ENCODE measurements around the gene PDYN. TPM values are rescaled to one million over a fixed set of nuclear protein-coding genes. Genes with fewer than 3 reads are reported as not detected.

The PDYN gene
- total RNA-seq, 1 donor from 2014 or later, result not detected

- ATAC-seq (peak; percentile 27), DNase-seq (ENCODE audit: low spot score) (peak; percentile 71)
- intact Hi-C loops (cut with DNase I), result no loop called here
These were observed 52.6 kb downstream of the PDYN start for GRCh38 chr20:1941226-1941625.

- ATAC-seq, result no peak
- intact Hi-C loops (cut with DNase I), result no loop called here
- DNase-seq (ENCODE audit: low spot score), result no peak
These were observed 53.3 kb downstream of the PDYN start for GRCh38 chr20:1940581-1940980.

GRCh38 chr20:1939270-1939595, 54.6 kb downstream of the PDYN start:
- ATAC-seq, result no peak
- intact Hi-C loops (cut with DNase I), result no loop called here
- DNase-seq (ENCODE audit: low spot score), result no peak

- no peak for DNase-seq (ENCODE audit: low spot score)
- intact Hi-C loops (cut with DNase I), result no loop called here
- no peak for ATAC-seq
These were observed 55.2 kb downstream of the PDYN start for GRCh38 chr20:1938464-1939269.

GRCh38 chr20:1937316-1937976, 56.4 kb downstream of the PDYN start:
- DNase-seq (ENCODE audit: low spot score) (no peak), ATAC-seq (no peak)
- intact Hi-C loops (cut with DNase I), result no loop called here

- DNase-seq (ENCODE audit: low spot score), result no peak
- ATAC-seq, result peak; percentile 11
- intact Hi-C loops (cut with DNase I), result no loop called here
These were observed 58.0 kb downstream of the PDYN start for GRCh38 chr20:1935696-1936366.

GRCh38 chr20:1934721-1935573, 58.9 kb downstream of the PDYN start:
- ATAC-seq, result peak; percentile 84
- intact Hi-C loops (cut with DNase I), result no loop called here

GRCh38 chr20:1934156-1934555, 59.7 kb downstream of the PDYN start:
- ATAC-seq (peak; percentile 74), DNase-seq (ENCODE audit: low spot score) (no peak)
- intact Hi-C loops (cut with DNase I), result no loop called here

More at GRCh38 chr20:1934721-1935573, 58.9 kb downstream of the PDYN start:
- DNase-seq (ENCODE audit: low spot score), result peak; percentile 75

GRCh38 chr20:1933465-1933870, 60.4 kb downstream of the PDYN start:
- intact Hi-C loops (cut with DNase I), result no loop called here
- ATAC-seq, result peak; percentile 63
- no peak for DNase-seq (ENCODE audit: low spot score)

- intact Hi-C loops (cut with DNase I), result no loop called here
- DNase-seq (ENCODE audit: low spot score) (no peak), ATAC-seq (no peak)
These were observed 60.9 kb downstream of the PDYN start for GRCh38 chr20:1932971-1933370.

GRCh38 chr20:1931830-1932229, 62.0 kb downstream of the PDYN start:
- intact Hi-C loops (cut with DNase I), result no loop called here
- ATAC-seq, result no peak
- no peak for DNase-seq (ENCODE audit: low spot score)

- ATAC-seq (no peak), DNase-seq (ENCODE audit: low spot score) (no peak)
- intact Hi-C loops (cut with DNase I), result no loop called here
These were observed 63.7 kb downstream of the PDYN start for GRCh38 chr20:1930165-1930564.

- no peak for DNase-seq (ENCODE audit: low spot score)
These were observed 64.4 kb downstream of the PDYN start for GRCh38 chr20:1929460-1929859.

GRCh38 chr20:1928782-1929181, 65.1 kb downstream of the PDYN start:
- ATAC-seq, result no peak
- intact Hi-C loops (cut with DNase I), result no loop called here
- DNase-seq (ENCODE audit: low spot score), result no peak

More at GRCh38 chr20:1929460-1929859, 64.4 kb downstream of the PDYN start:
- no peak for ATAC-seq
- intact Hi-C loops (cut with DNase I), result no loop called here

Other genes with a start within 250 kb of the PDYN start
- 55.5 TPM for gene SIRPA, start 98.7 kb downstream of the PDYN start, total RNA-seq
- 10.2 TPM for gene STK35, start 107.8 kb upstream of the PDYN start, total RNA-seq